WTC11 (cell line): ENCODE measurements around the gene RECK. TPM values are rescaled to one million over a fixed set of nuclear protein-coding genes. Genes with fewer than 3 reads are reported as not detected.

Experiments
- ATAC-seq: fragments of 200-7000 bp; cut with Tn5 transposase; 2 replicates; pipeline ENCODE4 v1.10.0; 2021; ENCODE audit warnings: mild to moderate bottlenecking, moderate library complexity
- CTCF ChIA-PET: fragments of 300-600 bp; sonication (Branson Sonifier 250); formaldehyde crosslinking; loops from one replicate; lab custom pipeline; 2021; ENCODE audit warnings: antibody characterized with exemption; lab: Charles Lee
- POLR2A ChIA-PET: fragments of 350-600 bp; sonication (Branson Sonifier 250); formaldehyde crosslinking; loops from one replicate; lab custom pipeline; 2021; ENCODE audit warnings: antibody characterized with exemption; lab: Charles Lee
- DNase-seq: peaks from one replicate; pipeline ENCODE4 v3.0.0; 2021; ENCODE audit warnings: low spot score
- H3K27ac Mint-ChIP-seq: 2 replicates; pipeline ENCODE4 v1.8.0; 2021; ENCODE audit warnings: mixed read lengths
- H3K27me3 Mint-ChIP-seq: 2 replicates; pipeline ENCODE4 v1.8.0; 2021; ENCODE audit warnings: low read depth, mild to moderate bottlenecking, moderate library complexity, mixed read lengths
- H3K36me3 Mint-ChIP-seq: 2 replicates; pipeline ENCODE4 v1.8.0; 2021; ENCODE audit warnings: mixed read lengths
- H3K4me1 Mint-ChIP-seq: 2 replicates; pipeline ENCODE4 v1.8.0; 2022; ENCODE audit warnings: mixed read lengths
- H3K4me3 Mint-ChIP-seq: 2 replicates; pipeline ENCODE4 v1.8.0; 2021; ENCODE audit warnings: mild to moderate bottlenecking, moderate library complexity, mixed read lengths
- H3K9me3 Mint-ChIP-seq: 2 replicates; pipeline ENCODE4 v1.8.0; 2021; ENCODE audit warnings: mixed read lengths
- ARID4B ChIP-seq: sonication (generic); formaldehyde crosslinking; IDR thresholded peaks from 2 replicates; pipeline ENCODE4 v1.8.0; 2023; ENCODE audit warnings: missing genetic modification reagents, mild to moderate bottlenecking, borderline replicate concordance
- CREB1 ChIP-seq: sonication (generic); formaldehyde crosslinking; IDR thresholded peaks from 2 replicates; pipeline ENCODE4 v1.8.0; 2023; ENCODE audit warnings: mild to moderate bottlenecking, missing genetic modification reagents
- E2F5 ChIP-seq: sonication (generic); formaldehyde crosslinking; IDR thresholded peaks from 2 replicates; pipeline ENCODE4 v1.8.1; 2022; ENCODE audit warnings: mild to moderate bottlenecking, moderate library complexity, missing genetic modification reagents
- ETV6 ChIP-seq: sonication (generic); formaldehyde crosslinking; IDR thresholded peaks from 2 replicates; pipeline ENCODE4 v1.8.1; 2022; ENCODE audit warnings: mild to moderate bottlenecking, missing genetic modification reagents
- GRHL2 ChIP-seq: fragments of 250-450 bp; sonication (Bioruptor Pico); IDR thresholded peaks from 2 replicates; pipeline ENCODE4 v1.8.0; 2022; ENCODE audit warnings: mild to moderate bottlenecking, moderate library complexity; ENCODE audit not compliant: insufficient replicate concordance, severe bottlenecking
- KAT7 ChIP-seq: sonication (generic); formaldehyde crosslinking; IDR thresholded peaks from 2 replicates; pipeline ENCODE4 v1.8.1; 2023; ENCODE audit warnings: missing genetic modification reagents, mild to moderate bottlenecking, borderline replicate concordance
- PRRX2 ChIP-seq: fragments of 250-450 bp; sonication (Bioruptor Pico); IDR thresholded peaks from 2 replicates; pipeline ENCODE4 v1.8.0; 2021; ENCODE audit warnings: mild to moderate bottlenecking
- STAT6 ChIP-seq: sonication (generic); formaldehyde crosslinking; conservative IDR thresholded peaks from 2 replicates; pipeline ENCODE4 v1.8.1; 2023; ENCODE audit warnings: mild to moderate bottlenecking, low read depth, missing genetic modification reagents, moderate library complexity
- TEAD1 ChIP-seq: sonication (generic); formaldehyde crosslinking; IDR thresholded peaks from 2 replicates; pipeline ENCODE4 v1.8.0; 2022; ENCODE audit warnings: mild to moderate bottlenecking, missing genetic modification reagents
- ZMAT4 ChIP-seq: fragments of 250-450 bp; sonication (Bioruptor Pico); IDR thresholded peaks from 2 replicates; pipeline ENCODE4 v1.9.0; 2021; ENCODE audit warnings: mild to moderate bottlenecking
- ZNF121 ChIP-seq: sonication (generic); formaldehyde crosslinking; IDR thresholded peaks from 2 replicates; pipeline ENCODE4 v1.8.0; 2023; ENCODE audit warnings: missing genetic modification reagents
- ZNF138 ChIP-seq: sonication (generic); formaldehyde crosslinking; conservative IDR thresholded peaks from 2 replicates; pipeline ENCODE4 v1.8.1; 2022; ENCODE audit warnings: mild to moderate bottlenecking, moderate library complexity, missing genetic modification reagents
- ZNF317 ChIP-seq: sonication (generic); formaldehyde crosslinking; IDR thresholded peaks from 2 replicates; pipeline ENCODE4 v1.8.1; 2023; ENCODE audit warnings: low read depth, mild to moderate bottlenecking, moderate library complexity, missing genetic modification reagents, borderline replicate concordance
- ZNF416 ChIP-seq: fragments of 250-450 bp; sonication (Bioruptor Pico); IDR thresholded peaks from 2 replicates; pipeline ENCODE4 v1.9.0; 2021; ENCODE audit warnings: mild to moderate bottlenecking, inconsistent platforms
- ZNF532 ChIP-seq: fragments of 250-450 bp; sonication (Bioruptor Pico); IDR thresholded peaks from 2 replicates; pipeline ENCODE4 v1.9.0; 2021; ENCODE audit warnings: mild to moderate bottlenecking, borderline replicate concordance
- total RNA-seq: library from RNA; stranded (reverse); gene quantifications from 3 replicates; pipeline ENCODE4 v1.2.3, GENCODE V29; 2021
- TF ChIP-seq, protein P1 (sequence below): sonication (generic); formaldehyde crosslinking; IDR thresholded peaks from 2 replicates; pipeline ENCODE4 v1.8.1; 2023; ENCODE audit warnings: mild to moderate bottlenecking, missing genetic modification reagents, moderate library complexity

Gene RECK
- total RNA-seq, 1 experiment from 2014 or later: 11.2 TPM

- TF ChIP-seq, protein P1, sequence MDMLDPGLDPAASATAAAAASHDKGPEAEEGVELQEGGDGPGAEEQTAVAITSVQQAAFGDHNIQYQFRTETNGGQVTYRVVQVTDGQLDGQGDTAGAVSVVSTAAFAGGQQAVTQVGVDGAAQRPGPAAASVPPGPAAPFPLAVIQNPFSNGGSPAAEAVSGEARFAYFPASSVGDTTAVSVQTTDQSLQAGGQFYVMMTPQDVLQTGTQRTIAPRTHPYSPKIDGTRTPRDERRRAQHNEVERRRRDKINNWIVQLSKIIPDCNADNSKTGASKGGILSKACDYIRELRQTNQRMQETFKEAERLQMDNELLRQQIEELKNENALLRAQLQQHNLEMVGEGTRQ (CRISPR knock-in tag): no peak
- no peak for TF ChIP-seq ZMAT4 (CRISPR knock-in tag)
- no peak for TF ChIP-seq ZNF121 (CRISPR knock-in tag)
Measured at GRCh38 chr9:36039121-36039520, 2.4 kb downstream of the RECK start (continued).

DNA sequence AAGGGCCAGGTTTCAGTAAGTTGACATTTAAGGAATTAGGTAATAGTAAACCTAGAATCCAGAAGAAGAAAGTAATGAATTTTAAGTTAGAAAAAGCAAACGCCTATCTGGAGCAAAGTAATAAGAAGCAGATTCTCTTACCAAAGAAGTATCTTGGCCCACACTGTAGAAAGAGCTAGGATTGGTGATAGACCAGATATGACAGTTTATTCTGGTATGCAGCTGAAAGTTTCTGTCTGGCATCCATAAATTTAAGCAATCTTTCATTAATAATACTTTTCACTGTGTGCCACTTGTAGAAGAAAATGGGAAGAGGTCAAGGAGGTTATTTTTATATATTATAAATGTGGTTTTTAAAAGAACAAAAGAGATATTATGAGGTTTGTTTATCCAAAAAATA lies 3.0 kb downstream of the RECK start:
- TF ChIP-seq CREB1 (no peak), ARID4B (CRISPR knock-in tag) (no peak), E2F5 (CRISPR knock-in tag) (no peak), PRRX2 (CRISPR knock-in tag) (no peak), ZNF138 (CRISPR knock-in tag) (no peak)
- TF ChIP-seq, all 79 proteins: peak for 0
- Mint-ChIP-seq H3K27me3 (no peaks in the 10 kb centered on the region), H3K9me3 (0 out of 2 replicates have a peak, but pooled peaks cover 5% of the 10 kb centered on the region), H3K27ac (no peak overlapping the region), H3K36me3 (no peaks in the 10 kb centered on the region), H3K4me3 (no peak overlapping the region), H3K4me1 (peaks cover 37% of the 10 kb centered on the region)
- DNase-seq: no peak
- POLR2A ChIA-PET: no interaction called here
- no peak for ATAC-seq
- CTCF ChIA-PET: no interaction called here

- Mint-ChIP-seq H3K4me1 (peaks cover 40% of the 10 kb centered on the region), H3K4me3 (no peak overlapping the region), H3K36me3 (no peaks in the 10 kb centered on the region), H3K27me3 (no peaks in the 10 kb centered on the region), H3K9me3 (0 out of 2 replicates have a peak, but pooled peaks cover 5% of the 10 kb centered on the region), H3K27ac (peak overlapping the region; percentile 6; the same call in 1 of the 2 replicates)
- no peak for ATAC-seq
- ChIA-PET POLR2A (no interaction called here), CTCF (interaction anchor here (1.5 kb wide), 1 partner anchor 17 kb away, joined by 6 read pairs; no protein-coding TSS in a partner anchor)
- no peak for DNase-seq
- TF ChIP-seq KAT7 (CRISPR knock-in tag): no peak
- no peak for TF ChIP-seq PRRX2 (CRISPR knock-in tag)
- no peak for TF ChIP-seq STAT6 (CRISPR knock-in tag)
- no peak for TF ChIP-seq ZNF532 (CRISPR knock-in tag)
- no peak for TF ChIP-seq ZMAT4 (CRISPR knock-in tag)
- no peak for TF ChIP-seq GRHL2 (CRISPR knock-in tag)
- no peak for TF ChIP-seq ZNF416 (CRISPR knock-in tag)
- no peak for TF ChIP-seq ETV6
- no peak for TF ChIP-seq TEAD1 (CRISPR knock-in tag)
- TF ChIP-seq ZNF317: no peak
Measured at GRCh38 chr9:36040271-36040925, 3.7 kb downstream of the RECK start.
